NCI-H128 (cell line): ENCODE measurements around the gene SRXN1.
"Not testable (repeated sequence)": the region's sequence is repeated elsewhere in the genome, so short reads cannot be mapped to it uniquely, and the experiment has no call there.

Experiments
- DNase-seq: peaks from one replicate; lab custom pipeline; 2025; ENCODE audit not compliant: unreplicated experiment; lab: John Stamatoyannopoulos, UW

The SRXN1 gene

DNA sequence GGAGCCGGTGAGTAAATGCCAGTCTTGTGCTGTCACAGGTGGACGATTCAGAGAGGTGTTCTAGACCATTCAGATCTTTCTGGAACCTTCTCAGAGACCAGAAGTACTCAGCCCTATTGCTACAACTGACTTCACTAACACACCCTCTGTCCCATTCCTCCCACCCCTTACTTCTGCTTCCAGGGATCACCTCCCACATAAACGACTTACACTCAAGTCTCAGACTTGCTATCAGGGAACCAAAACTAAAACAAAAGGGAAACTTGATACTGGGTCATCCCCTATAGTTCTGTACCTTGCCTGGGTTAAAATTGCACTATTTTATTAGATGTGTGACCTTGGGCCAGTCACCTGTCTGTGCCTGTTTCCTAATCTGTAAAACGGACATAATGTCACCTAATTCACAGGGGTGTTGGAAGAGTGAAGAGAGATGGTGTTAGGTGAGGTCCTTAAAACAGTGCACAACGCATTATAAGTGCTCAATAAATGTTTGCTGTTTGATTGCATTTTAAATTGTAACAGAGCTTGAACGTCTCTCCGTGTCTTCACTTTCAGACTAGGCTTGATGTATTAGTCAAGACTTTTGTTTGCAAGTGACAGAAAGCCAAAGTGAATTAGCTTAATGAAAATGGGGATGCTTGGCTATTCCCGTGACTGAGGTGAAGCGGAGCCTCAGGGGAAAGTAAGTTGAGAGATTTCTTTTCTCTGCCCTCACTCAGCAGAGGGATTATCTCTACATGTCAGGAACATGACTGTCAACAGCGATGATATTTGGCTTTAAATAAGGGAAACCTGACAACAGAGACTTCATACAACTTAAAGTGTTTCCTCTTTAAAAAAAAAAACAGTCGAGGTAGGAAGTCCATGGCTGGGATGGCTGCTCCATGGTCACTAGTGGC is 3.0 kb upstream of the SRXN1 start:
- no peak for DNase-seq

DNA sequence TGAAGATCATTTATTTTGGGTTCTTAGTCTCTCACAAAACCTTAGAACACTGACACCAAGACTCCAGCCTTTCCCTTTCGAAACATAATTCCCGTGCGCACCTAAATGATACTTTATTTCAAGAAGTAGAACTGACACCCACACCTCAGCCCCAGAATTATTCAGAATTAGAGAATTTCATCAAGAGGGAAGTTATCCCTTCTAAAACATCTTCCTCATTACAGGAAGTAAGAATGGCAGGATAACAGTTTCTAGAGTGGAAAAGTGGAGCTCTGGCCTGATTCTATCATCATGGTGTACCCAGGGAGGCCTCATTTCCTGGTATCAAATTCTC is 1.4 kb upstream of the SRXN1 start:
- DNase-seq: no peak

GRCh38 chr20:653590-654416 is 803 bp upstream of the SRXN1 start:
- no peak for DNase-seq

DNA sequence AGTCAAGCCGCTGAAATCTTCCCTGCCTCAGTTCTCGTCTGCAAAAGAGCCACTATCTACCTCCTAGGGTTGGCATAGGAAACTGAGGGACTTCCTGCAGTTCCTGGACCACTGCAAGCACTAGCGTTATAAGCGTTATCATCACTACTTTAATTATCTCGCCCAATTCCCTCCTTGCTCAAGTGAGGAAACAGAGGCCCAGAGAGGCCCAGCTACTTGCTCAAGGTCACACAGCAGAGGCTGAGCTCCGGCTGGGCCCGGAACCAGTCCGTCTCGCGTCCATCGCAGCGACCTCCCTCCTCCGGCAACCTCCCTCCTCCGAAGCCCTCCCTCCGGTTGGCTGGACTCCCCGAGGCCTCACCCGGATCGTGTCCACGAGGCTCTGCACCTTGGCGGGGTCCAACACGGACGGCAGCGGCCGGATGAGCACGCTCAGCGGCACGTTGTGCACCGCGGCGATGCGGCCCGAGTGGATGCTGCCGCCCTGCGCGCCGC is 338 bp downstream of the SRXN1 start:
- DNase-seq: no peak

DNA sequence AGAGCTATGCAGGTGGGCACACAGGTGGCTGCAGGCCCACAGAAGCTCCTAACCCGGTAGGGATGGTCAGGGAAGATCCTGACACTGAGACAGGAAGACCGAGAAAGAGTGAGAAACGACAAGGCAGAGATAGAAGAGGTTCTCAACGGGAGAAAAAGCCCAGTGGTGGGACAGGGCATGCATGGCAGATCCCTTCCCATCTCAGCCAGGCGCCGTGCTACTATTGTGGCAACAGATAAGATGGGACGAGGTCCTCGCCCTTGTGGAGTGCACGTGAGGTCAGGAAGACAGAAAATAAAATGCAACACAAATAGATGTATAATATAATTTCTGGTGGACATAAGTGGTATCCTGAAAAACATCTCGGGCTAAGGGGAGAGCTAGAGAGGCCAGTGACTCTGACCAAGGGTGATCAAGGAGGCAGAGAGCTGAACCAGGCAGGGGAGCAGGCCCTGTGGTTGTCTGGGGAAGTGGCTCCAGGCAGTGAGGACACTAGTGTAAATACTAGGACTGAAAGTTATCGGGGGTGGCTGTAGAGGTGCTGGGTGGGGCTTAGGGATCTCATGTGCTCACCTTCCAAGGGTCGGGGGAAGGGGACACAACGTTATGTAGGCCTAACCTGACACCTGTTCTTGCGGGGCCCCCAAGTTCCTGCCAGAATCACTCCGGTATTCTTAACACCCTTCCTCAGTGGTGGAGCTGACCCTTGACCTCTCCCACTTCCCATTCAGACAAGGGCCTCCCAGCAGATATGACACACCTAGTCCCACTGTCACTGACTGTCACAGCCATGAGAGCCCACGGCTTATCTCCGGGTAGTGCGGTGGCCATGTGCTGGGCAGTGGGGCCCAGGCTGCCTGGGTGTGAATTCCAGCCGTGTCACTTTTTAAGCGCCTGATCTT is 1.0 kb downstream of the SRXN1 start:
- DNase-seq: no peak

DNA sequence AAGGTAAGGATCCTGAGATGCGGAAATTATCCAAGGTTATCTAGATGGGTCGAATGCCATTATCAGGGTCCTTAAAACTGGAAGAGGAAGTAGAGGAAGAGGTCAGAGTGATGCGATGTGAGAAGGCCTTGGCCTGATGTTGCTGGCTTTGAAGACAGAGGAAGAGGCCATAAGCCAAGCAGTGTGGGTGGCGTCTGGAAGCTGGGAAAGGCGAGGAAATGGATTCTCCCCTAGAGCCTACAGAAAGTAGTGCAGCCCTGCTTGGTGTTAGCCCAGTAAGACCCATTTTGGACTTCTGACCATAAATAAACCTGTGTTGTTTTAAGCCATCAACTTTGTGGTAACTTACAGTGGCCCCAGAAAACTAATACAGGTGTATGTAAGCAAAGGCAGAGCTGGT is 2.0 kb downstream of the SRXN1 start:
- no peak for DNase-seq

DNA sequence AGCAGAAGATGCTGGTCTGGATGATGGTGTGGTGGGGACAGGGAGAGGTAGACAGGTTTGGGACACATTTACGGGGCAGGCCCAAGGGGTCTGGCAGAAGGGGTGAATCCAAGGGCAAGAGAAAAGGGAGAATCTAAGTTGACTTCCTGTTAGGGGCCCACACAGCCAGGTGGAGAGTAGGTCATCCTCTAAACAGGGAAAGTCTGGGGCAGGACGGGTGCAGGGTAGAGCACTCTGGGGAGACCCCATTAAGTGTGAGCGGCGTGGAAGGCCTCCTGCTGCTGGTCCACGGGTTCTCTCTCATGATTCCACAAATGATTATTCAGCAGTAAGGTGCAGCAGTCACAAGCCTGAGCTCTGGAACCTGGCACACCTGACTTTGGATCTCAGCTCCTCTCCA is 2.7 kb downstream of the SRXN1 start:
- DNase-seq: no peak

GRCh38 chr20:647479-648019 is 5.5 kb downstream of the SRXN1 start:
- DNase-seq: no peak

GRCh38 chr20:646868-647233 is 6.1 kb downstream of the SRXN1 start:
- DNase-seq: no peak

GRCh38 chr20:646107-646867 is 6.7 kb downstream of the SRXN1 start:
- DNase-seq: no peak

- DNase-seq: no peak
Observed at GRCh38 chr20:645318-646106, 7.5 kb downstream of the SRXN1 start.

- no peak for DNase-seq
Observed at GRCh38 chr20:644692-645317, 8.2 kb downstream of the SRXN1 start.

- DNase-seq: no peak
Observed at GRCh38 chr20:642398-643174, 10.4 kb downstream of the SRXN1 start.

- not testable (repeated sequence) for DNase-seq
Observed at GRCh38 chr20:642013-642397, 11.0 kb downstream of the SRXN1 start.

- no peak for DNase-seq
Observed at GRCh38 chr20:641516-641875, 11.5 kb downstream of the SRXN1 start.

- no peak for DNase-seq
Observed at GRCh38 chr20:640674-641515, 12.1 kb downstream of the SRXN1 start.

DNA sequence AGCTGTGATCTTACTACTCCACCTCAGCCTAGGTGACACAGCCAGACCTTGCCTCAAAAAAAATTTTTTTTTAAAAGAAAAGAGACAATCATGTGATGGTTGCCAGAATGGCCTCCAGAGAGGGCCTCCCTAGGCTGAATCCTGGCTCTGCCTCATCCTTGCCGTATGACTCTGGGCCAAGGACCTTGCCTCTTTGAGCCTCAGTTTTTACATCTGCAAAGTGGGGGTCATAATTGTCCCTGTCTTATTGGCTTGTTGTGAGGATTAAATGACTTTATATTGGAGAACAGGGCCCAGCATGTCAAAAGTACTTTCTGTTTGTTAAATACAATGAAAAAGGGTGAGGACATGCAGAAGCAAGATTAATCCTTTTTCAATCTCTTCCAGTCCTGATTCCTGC is 14.4 kb downstream of the SRXN1 start:
- DNase-seq: no peak
